Panc1 (cell line): ENCODE data around the gene C1orf159.

Experiments used
- SIN3A ChIP-seq: IDR thresholded peaks from 2 replicates; pipeline ENCODE4 v1.6.1; 2012; ENCODE audit warnings: low read depth, mild to moderate bottlenecking, low read length, moderate library complexity, borderline replicate concordance; ENCODE audit not compliant: insufficient read depth
- TCF7L2 ChIP-seq: IDR thresholded peaks from 2 replicates; pipeline ENCODE4 v1.6.1; 2011; ENCODE audit warnings: mild to moderate bottlenecking, low read depth, low read length, inconsistent platforms
- TF ChIP-seq, protein P1 (sequence below): fragments of 450-650 bp; IDR thresholded peaks from 2 replicates; pipeline ENCODE4 v1.5.1; 2017; ENCODE audit warnings: mild to moderate bottlenecking
- TF ChIP-seq, protein P2 (sequence below), 2 experiments: IDR thresholded peaks; 2 replicates each; pipeline ENCODE4 v1.6.1; 2011 to 2012; ENCODE audit warnings: low read depth in 2 of 2, control low read depth in 1 of 2, low read length in 1 of 2, mild to moderate bottlenecking in 1 of 2, moderate library complexity in 1 of 2; ENCODE audit not compliant: insufficient read depth in 1 of 2

DNA sequence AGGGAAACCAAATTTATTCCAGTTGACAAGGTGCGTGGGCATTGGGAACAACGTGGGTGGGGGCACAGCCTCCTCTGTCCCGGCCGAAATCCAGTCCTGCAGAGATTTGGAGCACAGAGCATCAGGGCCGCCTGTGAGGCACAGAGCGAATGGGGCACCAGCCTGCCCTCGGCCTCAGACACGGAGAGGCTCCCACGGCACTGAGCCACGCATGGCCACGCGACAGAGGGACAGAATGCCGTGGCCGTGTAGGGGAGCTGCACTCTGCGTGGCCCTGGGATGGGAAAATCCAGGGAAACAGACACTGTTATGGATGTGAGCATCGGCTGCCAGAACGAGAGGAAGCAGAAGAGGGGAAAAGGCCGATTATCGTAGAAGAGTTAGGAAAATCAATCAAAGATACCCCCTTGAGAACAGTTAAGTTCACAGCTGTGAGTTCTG is 13.5 kb upstream of the C1orf159 start:
- no peak for TF ChIP-seq SIN3A
- TF ChIP-seq, protein P1, sequence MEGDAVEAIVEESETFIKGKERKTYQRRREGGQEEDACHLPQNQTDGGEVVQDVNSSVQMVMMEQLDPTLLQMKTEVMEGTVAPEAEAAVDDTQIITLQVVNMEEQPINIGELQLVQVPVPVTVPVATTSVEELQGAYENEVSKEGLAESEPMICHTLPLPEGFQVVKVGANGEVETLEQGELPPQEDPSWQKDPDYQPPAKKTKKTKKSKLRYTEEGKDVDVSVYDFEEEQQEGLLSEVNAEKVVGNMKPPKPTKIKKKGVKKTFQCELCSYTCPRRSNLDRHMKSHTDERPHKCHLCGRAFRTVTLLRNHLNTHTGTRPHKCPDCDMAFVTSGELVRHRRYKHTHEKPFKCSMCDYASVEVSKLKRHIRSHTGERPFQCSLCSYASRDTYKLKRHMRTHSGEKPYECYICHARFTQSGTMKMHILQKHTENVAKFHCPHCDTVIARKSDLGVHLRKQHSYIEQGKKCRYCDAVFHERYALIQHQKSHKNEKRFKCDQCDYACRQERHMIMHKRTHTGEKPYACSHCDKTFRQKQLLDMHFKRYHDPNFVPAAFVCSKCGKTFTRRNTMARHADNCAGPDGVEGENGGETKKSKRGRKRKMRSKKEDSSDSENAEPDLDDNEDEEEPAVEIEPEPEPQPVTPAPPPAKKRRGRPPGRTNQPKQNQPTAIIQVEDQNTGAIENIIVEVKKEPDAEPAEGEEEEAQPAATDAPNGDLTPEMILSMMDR, result no peak
- TF ChIP-seq, protein P2, sequence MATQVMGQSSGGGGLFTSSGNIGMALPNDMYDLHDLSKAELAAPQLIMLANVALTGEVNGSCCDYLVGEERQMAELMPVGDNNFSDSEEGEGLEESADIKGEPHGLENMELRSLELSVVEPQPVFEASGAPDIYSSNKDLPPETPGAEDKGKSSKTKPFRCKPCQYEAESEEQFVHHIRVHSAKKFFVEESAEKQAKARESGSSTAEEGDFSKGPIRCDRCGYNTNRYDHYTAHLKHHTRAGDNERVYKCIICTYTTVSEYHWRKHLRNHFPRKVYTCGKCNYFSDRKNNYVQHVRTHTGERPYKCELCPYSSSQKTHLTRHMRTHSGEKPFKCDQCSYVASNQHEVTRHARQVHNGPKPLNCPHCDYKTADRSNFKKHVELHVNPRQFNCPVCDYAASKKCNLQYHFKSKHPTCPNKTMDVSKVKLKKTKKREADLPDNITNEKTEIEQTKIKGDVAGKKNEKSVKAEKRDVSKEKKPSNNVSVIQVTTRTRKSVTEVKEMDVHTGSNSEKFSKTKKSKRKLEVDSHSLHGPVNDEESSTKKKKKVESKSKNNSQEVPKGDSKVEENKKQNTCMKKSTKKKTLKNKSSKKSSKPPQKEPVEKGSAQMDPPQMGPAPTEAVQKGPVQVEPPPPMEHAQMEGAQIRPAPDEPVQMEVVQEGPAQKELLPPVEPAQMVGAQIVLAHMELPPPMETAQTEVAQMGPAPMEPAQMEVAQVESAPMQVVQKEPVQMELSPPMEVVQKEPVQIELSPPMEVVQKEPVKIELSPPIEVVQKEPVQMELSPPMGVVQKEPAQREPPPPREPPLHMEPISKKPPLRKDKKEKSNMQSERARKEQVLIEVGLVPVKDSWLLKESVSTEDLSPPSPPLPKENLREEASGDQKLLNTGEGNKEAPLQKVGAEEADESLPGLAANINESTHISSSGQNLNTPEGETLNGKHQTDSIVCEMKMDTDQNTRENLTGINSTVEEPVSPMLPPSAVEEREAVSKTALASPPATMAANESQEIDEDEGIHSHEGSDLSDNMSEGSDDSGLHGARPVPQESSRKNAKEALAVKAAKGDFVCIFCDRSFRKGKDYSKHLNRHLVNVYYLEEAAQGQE (IDR thresholded peaks at IDR 0.05; ENCODE audit: insufficient read depth in 1 of 2, low read depth in 2 of 2, low read length in 1 of 2), result no peak
- no peak for TF ChIP-seq TCF7L2
